ENCODE data around the gene ZFAND3. TPM values are rescaled to one million over a fixed set of nuclear protein-coding genes. Genes with fewer than 3 reads are reported as not detected.

ZFAND3 gene
- total and polyA plus RNA-seq, 12 donors: 21.4 to 163 (median 46.3) TPM

GRCh38 chr6:37882724-37883413 lies 63.3 kb downstream of the ZFAND3 start:
- Histone ChIP-seq H3K36me3 (replicated peaks in 1 of 2) (no peaks in the 10 kb centered on the region), H3K9me3 (replicated peaks in 1 of 3) (no peaks in the 10 kb centered on the region), H3K27me3 (no peaks in the 10 kb centered on the region), H3K4me1 (replicated peaks in 1 of 2) (peaks cover 0 to 38% of the 10 kb centered on the region in 2 donors), H3K4me3 (no peak overlapping the region), H3K27ac (no peak overlapping the region)
- no peak for DNase-seq
- TF ChIP-seq, protein P1, sequence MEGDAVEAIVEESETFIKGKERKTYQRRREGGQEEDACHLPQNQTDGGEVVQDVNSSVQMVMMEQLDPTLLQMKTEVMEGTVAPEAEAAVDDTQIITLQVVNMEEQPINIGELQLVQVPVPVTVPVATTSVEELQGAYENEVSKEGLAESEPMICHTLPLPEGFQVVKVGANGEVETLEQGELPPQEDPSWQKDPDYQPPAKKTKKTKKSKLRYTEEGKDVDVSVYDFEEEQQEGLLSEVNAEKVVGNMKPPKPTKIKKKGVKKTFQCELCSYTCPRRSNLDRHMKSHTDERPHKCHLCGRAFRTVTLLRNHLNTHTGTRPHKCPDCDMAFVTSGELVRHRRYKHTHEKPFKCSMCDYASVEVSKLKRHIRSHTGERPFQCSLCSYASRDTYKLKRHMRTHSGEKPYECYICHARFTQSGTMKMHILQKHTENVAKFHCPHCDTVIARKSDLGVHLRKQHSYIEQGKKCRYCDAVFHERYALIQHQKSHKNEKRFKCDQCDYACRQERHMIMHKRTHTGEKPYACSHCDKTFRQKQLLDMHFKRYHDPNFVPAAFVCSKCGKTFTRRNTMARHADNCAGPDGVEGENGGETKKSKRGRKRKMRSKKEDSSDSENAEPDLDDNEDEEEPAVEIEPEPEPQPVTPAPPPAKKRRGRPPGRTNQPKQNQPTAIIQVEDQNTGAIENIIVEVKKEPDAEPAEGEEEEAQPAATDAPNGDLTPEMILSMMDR (IDR thresholded peaks at IDR 0.05): no peak
- no peak for TF ChIP-seq POLR2A (IDR thresholded peaks at IDR 0.05)
- WGBS, 4 donors: 96 to 97% (median 97%) methylated on average over 2 of the region's 2 CpGs
- intact Hi-C loops (cut with DNase I): no loop called here

DNA sequence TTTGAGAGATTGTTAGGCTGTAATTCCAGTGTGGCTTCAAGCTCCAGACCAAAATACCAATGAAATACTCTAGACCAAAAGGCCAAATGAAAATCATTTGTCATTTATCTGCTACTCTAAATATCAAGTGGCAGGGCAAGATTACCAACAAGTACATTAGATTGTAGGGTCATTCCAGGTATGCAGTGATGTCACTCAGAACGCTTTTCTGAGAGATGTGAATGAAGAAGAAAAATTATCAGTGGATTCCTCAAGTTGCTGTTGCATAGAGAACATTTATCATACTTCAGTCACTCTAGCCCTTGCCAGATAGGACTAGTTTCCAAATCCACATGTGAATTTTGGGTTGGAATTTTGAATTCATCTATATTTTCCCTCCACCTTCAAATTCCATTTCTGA lies 65.0 kb downstream of the ZFAND3 start:
- no peaks in the 10 kb centered on the region for H3K36me3 ChIP-seq (replicated peaks in 1 of 2)
- H3K4me3 ChIP-seq: no peak overlapping the region
- TF ChIP-seq, protein P1 (IDR thresholded peaks at IDR 0.05): no peak
- no peak for TF ChIP-seq POLR2A (IDR thresholded peaks at IDR 0.05)
- 91 to 96% (median 91%) methylated on average over 1 of the region's 1 CpG for WGBS, 4 donors
- H3K9me3 ChIP-seq (replicated peaks in 1 of 3): no peaks in the 10 kb centered on the region
- DNase-seq: no peak
- H3K4me1 ChIP-seq (replicated peaks in 1 of 2): peaks cover 12 to 39% of the 10 kb centered on the region in 2 donors
- intact Hi-C loops (cut with DNase I): no loop called here
- H3K27me3 ChIP-seq: no peaks in the 10 kb centered on the region
- no peak overlapping the region for H3K27ac ChIP-seq

DNA sequence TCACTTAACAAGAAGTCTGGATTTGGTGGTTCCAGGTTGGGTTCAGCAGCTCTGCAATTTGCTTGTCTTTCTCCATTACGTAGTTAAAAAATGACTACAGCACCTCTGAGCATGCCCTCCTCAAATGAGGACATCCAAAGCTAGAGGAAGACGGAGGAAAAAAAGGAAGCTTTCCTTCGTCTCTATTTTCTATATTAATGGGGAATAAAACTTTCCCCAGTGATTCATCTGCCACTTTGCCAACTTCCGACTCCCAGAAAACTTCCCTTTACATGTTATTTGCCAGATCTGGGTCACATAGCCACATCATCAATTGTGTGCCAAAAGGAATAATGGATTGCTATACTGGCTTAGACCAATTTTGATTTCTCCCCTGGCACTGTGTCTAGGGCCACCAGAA lies 69.5 kb downstream of the ZFAND3 start:
- intact Hi-C loops (cut with DNase I): no loop called here
- peak in 3 of 7 donors; percentile 22 to 39 (median 30) for DNase-seq
- WGBS, 4 donors: 28 to 35% (median 30%) methylated on average over 4 of the region's 4 CpGs
- peak overlapping the region in 2 of 5 donors; percentile 14 to 17 for H3K27ac ChIP-seq
- no peak for TF ChIP-seq POLR2A (IDR thresholded peaks at IDR 0.05)
- no peaks in the 10 kb centered on the region for H3K36me3 ChIP-seq (replicated peaks in 1 of 2)
- peaks cover 16 to 28% of the 10 kb centered on the region in 2 donors for H3K4me1 ChIP-seq (replicated peaks in 1 of 2)
- H3K27me3 ChIP-seq: no peaks in the 10 kb centered on the region
- H3K9me3 ChIP-seq (replicated peaks in 1 of 3): no peaks in the 10 kb centered on the region
- no peak overlapping the region for H3K4me3 ChIP-seq

DNA sequence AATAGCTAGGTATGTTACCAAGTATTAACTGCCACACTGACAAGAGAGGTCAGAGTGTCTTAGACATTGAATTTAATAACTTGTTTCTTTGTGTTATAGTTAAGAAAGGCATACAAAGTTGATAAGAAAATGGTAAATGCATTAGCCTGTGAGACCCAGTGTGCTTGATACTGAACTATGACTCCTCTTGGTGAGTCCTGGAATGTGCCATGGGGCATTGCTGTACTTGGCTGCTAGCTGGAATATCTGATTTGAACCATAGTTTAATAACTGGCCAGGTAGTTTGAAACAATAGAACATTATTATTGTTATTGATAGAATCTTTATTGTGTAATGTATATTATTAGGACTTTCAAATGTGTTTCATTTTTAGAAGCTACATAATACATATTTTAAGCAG lies 70.0 kb downstream of the ZFAND3 start:
- H3K4me1 ChIP-seq (replicated peaks in 1 of 2): peaks cover 16 to 28% of the 10 kb centered on the region in 2 donors
- no peaks in the 10 kb centered on the region for H3K27me3 ChIP-seq
- TF ChIP-seq POLR2A (IDR thresholded peaks at IDR 0.05): no peak
- TF ChIP-seq, protein P1 (IDR thresholded peaks at IDR 0.05): no peak
- intact Hi-C loops (cut with DNase I): no loop called here
- peak overlapping the region in 2 of 5 donors; percentile 14 to 17 for H3K27ac ChIP-seq
- no peak for DNase-seq
- no peaks in the 10 kb centered on the region for H3K36me3 ChIP-seq (replicated peaks in 1 of 2)
- H3K9me3 ChIP-seq (replicated peaks in 1 of 3): peaks cover 0 to 3% (median 0%) of the 10 kb centered on the region in 3 donors
- H3K4me3 ChIP-seq: no peak overlapping the region

DNA sequence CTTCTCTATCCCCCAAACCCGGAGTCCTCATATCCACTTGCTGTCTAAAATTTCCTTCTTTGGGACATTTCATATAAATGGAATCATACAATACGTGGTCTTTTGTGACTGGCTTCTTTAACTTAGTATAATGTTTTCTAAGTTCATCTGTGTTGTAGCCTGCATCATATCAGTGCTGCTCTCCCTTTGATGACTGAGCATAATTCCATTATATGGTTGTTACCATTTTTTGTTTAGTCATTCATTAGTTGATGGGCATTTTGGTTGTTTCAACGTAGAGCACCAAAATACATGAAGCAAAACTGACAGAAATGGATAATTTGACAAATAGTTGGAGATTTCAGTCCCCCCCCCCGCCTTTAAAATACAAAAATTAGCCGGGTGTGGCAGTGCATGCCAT lies 71.5 kb downstream of the ZFAND3 start:
- H3K4me1 ChIP-seq (replicated peaks in 1 of 2): peaks cover 16 to 28% of the 10 kb centered on the region in 2 donors
- H3K27me3 ChIP-seq: no peaks in the 10 kb centered on the region
- no peak overlapping the region for H3K27ac ChIP-seq
- intact Hi-C loops (cut with DNase I): no loop called here
- DNase-seq: no peak
- peaks cover 0 to 4% (median 0%) of the 10 kb centered on the region in 3 donors for H3K9me3 ChIP-seq (replicated peaks in 1 of 3)
- H3K36me3 ChIP-seq (replicated peaks in 1 of 2): no peaks in the 10 kb centered on the region
- WGBS, 4 donors: 81 to 97% (median 89%) methylated on average over 5 of the region's 5 CpGs
- TF ChIP-seq, protein P1 (IDR thresholded peaks at IDR 0.05): no peak
- no peak for TF ChIP-seq POLR2A (IDR thresholded peaks at IDR 0.05)
- H3K4me3 ChIP-seq: no peak overlapping the region

Measured in adrenal gland (tissue), 12 donors.